Fibroblast of lung (primary cell): ENCODE data around the gene LSM3. TPM values are rescaled to one million over a fixed set of nuclear protein-coding genes. Genes with fewer than 3 reads are reported as not detected.

ENCODE experiments used
- DNase-seq, 2 donors: peaks; one replicate each; pipeline versions ENCODE4 v3.0.0 to v3.0.0-alpha.2; 2010; ENCODE audit warnings: low read depth in 2 of 2
- H2AFZ ChIP-seq: 2 replicates; pipeline ENCODE4 v1.5.1; 2012; ENCODE audit warnings: low read length, control low read depth, inconsistent platforms
- H3K27ac ChIP-seq: 2 replicates; pipeline ENCODE4 v1.5.1; 2011; ENCODE audit warnings: low read length, control low read depth; ENCODE audit not compliant: insufficient read depth
- H3K27me3 ChIP-seq: 2 replicates; pipeline ENCODE4 v1.5.1; 2011; ENCODE audit warnings: mild to moderate bottlenecking, low read length; ENCODE audit not compliant: control insufficient read depth, insufficient read depth
- H3K36me3 ChIP-seq: 2 replicates; pipeline ENCODE4 v1.5.1; 2011; ENCODE audit warnings: low read length; ENCODE audit not compliant: control insufficient read depth, insufficient read depth
- H3K4me1 ChIP-seq: 2 replicates; pipeline ENCODE4 v1.5.1; 2011; ENCODE audit warnings: low read length; ENCODE audit not compliant: control insufficient read depth, insufficient read depth; ENCODE audit errors: extremely low read depth
- H3K4me2 ChIP-seq: 2 replicates; pipeline ENCODE4 v1.5.1; 2011; ENCODE audit warnings: low read length, control low read depth; ENCODE audit not compliant: insufficient read depth; ENCODE audit errors: extremely low read depth
- H3K4me3 ChIP-seq, 4 experiments: fragments of 200-600 bp in 1 of 4; sonication (generic) in 1 of 4; replicated peaks in 1 of 4; 2 replicates each; pipeline ENCODE4 v1.5.1; 2011 to 2016; ENCODE audit warnings: low read length in 4 of 4, low read depth in 3 of 4, mild to moderate bottlenecking in 3 of 4, control low read depth in 2 of 4, inconsistent platforms in 1 of 4, mixed read lengths in 1 of 4; ENCODE audit not compliant: insufficient read depth in 1 of 4; ENCODE audit errors: control extremely low read depth in 1 of 4
- H3K79me2 ChIP-seq: 2 replicates; pipeline ENCODE4 v1.5.1; 2012; ENCODE audit warnings: mild to moderate bottlenecking, low read length, inconsistent platforms; ENCODE audit not compliant: control insufficient read depth, insufficient read depth
- H3K9ac ChIP-seq: 2 replicates; pipeline ENCODE4 v1.5.1; 2011; ENCODE audit warnings: mild to moderate bottlenecking, low read length, control low read depth; ENCODE audit not compliant: insufficient read depth
- H3K9me3 ChIP-seq: 2 replicates; pipeline ENCODE4 v1.5.1; 2012; ENCODE audit warnings: low read depth, low read length; ENCODE audit not compliant: control insufficient read depth, insufficient read depth
- H4K20me1 ChIP-seq: 2 replicates; pipeline ENCODE4 v1.5.1; 2011; ENCODE audit warnings: low read length; ENCODE audit not compliant: control insufficient read depth, insufficient read depth; ENCODE audit errors: extremely low read depth
- EZH2 ChIP-seq: IDR thresholded peaks from 2 replicates; pipeline ENCODE4 v1.5.1; 2012; ENCODE audit warnings: low read length, control low read depth, mild to moderate bottlenecking; ENCODE audit errors: missing control alignments
- polyA plus RNA-seq, 2 donors: library from polyadenylated mRNA; depleted of rRNA in 1 of 2; stranded (reverse) in 1 of 2; unstranded in 1 of 2; fragments of >200 nt; gene quantifications; 2 replicates each; pipeline ENCODE4 v1.2.1, GENCODE V29; 2011 to 2012; ENCODE audit warnings: missing spikeins in 1 of 2
- total RNA-seq: library from RNA; depleted of rRNA; stranded (reverse); fragments of >200 nt; gene quantifications from 2 replicates; pipeline ENCODE4 v1.2.1, GENCODE V29; 2014
- TF ChIP-seq, protein P1 (sequence below), 2 donors: IDR thresholded peaks in 1 of 2; conservative IDR thresholded peaks in 1 of 2; 1 replicate in 1 of 2; 2 replicates in 1 of 2; pipeline ENCODE4 v1.5.1; 2011 to 2012; ENCODE audit warnings: low read length in 2 of 2, control low read depth in 1 of 2, inconsistent platforms in 1 of 2, low read depth in 1 of 2, mild to moderate bottlenecking in 1 of 2

Gene LSM3
- total and polyA plus RNA-seq, 2 donors (not counting 1 experiment from before 2014, with no cell fraction given), result 5.1 to 14.9 TPM

DNA sequence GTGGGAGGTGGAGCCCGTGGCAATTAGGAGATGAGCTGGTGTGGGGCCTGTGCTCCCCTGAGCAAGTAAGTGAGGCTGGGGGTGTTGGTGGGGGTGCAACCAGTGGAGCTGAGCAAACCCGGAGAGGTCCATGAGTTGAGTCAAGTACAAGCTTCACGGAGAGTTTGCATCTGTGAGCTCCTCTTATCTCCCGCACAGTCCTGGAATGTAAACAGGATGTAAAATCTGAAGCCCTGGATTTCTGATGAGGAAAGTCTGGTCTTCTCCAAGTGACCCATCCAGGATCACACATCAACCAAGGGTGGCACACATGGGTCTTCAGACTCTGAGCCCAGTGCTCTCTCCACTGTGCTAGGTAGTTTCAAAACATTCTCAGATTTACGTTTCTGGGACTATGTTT lies 67.8 kb downstream of the LSM3 start:
- H2AFZ ChIP-seq, result no peak overlapping the region
- H3K4me1 ChIP-seq, result no peaks in the 10 kb centered on the region
- H3K27me3 ChIP-seq, result peaks cover 3% of the 10 kb centered on the region
- no peaks in the 10 kb centered on the region for H4K20me1 ChIP-seq
- TF ChIP-seq, protein P1, sequence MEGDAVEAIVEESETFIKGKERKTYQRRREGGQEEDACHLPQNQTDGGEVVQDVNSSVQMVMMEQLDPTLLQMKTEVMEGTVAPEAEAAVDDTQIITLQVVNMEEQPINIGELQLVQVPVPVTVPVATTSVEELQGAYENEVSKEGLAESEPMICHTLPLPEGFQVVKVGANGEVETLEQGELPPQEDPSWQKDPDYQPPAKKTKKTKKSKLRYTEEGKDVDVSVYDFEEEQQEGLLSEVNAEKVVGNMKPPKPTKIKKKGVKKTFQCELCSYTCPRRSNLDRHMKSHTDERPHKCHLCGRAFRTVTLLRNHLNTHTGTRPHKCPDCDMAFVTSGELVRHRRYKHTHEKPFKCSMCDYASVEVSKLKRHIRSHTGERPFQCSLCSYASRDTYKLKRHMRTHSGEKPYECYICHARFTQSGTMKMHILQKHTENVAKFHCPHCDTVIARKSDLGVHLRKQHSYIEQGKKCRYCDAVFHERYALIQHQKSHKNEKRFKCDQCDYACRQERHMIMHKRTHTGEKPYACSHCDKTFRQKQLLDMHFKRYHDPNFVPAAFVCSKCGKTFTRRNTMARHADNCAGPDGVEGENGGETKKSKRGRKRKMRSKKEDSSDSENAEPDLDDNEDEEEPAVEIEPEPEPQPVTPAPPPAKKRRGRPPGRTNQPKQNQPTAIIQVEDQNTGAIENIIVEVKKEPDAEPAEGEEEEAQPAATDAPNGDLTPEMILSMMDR (conservative IDR thresholded peaks at IDR 0.05 in 1 of 2, IDR thresholded peaks at IDR 0.05 in 1 of 2; ENCODE audit: low read depth in 1 of 2, low read length in 2 of 2), result no peak
- TF ChIP-seq EZH2, result no peak
- no peak overlapping the region for H3K4me3 ChIP-seq
- no peak overlapping the region for H3K27ac ChIP-seq
- H3K9me3 ChIP-seq, result no peaks in the 10 kb centered on the region
- H3K79me2 ChIP-seq, result no peaks in the 10 kb centered on the region
- DNase-seq, result peak in 1 of 2 donors; percentile 30
- H3K9ac ChIP-seq, result no peak overlapping the region
- no peak overlapping the region for H3K4me2 ChIP-seq
- H3K36me3 ChIP-seq, result no peaks in the 10 kb centered on the region

GRCh38 chr3:14248477-14248848 lies 69.8 kb downstream of the LSM3 start:
- no peaks in the 10 kb centered on the region for H3K36me3 ChIP-seq
- no peak overlapping the region for H3K4me2 ChIP-seq
- no peak overlapping the region for H3K9ac ChIP-seq
- no peak overlapping the region for H3K4me3 ChIP-seq
- no peak overlapping the region for H3K27ac ChIP-seq
- no peak for DNase-seq
- H3K79me2 ChIP-seq, result no peaks in the 10 kb centered on the region
- TF ChIP-seq EZH2, result no peak
- TF ChIP-seq, protein P1 (conservative IDR thresholded peaks at IDR 0.05 in 1 of 2, IDR thresholded peaks at IDR 0.05 in 1 of 2; ENCODE audit: low read depth in 1 of 2, low read length in 2 of 2), result no peak
- no peaks in the 10 kb centered on the region for H3K4me1 ChIP-seq
- H3K27me3 ChIP-seq, result peaks cover 3% of the 10 kb centered on the region
- no peak overlapping the region for H2AFZ ChIP-seq
- H4K20me1 ChIP-seq, result no peaks in the 10 kb centered on the region
- no peaks in the 10 kb centered on the region for H3K9me3 ChIP-seq

- H3K4me2 ChIP-seq, result no peak overlapping the region
- no peaks in the 10 kb centered on the region for H4K20me1 ChIP-seq
- H3K79me2 ChIP-seq, result no peaks in the 10 kb centered on the region
- no peak for DNase-seq
- H3K36me3 ChIP-seq, result no peaks in the 10 kb centered on the region
- H3K4me3 ChIP-seq, result no peak overlapping the region
- H3K9ac ChIP-seq, result no peak overlapping the region
- H2AFZ ChIP-seq, result no peak overlapping the region
- H3K27me3 ChIP-seq, result peaks cover 3% of the 10 kb centered on the region
- TF ChIP-seq, protein P1 (conservative IDR thresholded peaks at IDR 0.05 in 1 of 2, IDR thresholded peaks at IDR 0.05 in 1 of 2; ENCODE audit: low read depth in 1 of 2, low read length in 2 of 2), result no peak
- TF ChIP-seq EZH2, result no peak
- no peak overlapping the region for H3K27ac ChIP-seq
- H3K9me3 ChIP-seq, result no peaks in the 10 kb centered on the region
- no peaks in the 10 kb centered on the region for H3K4me1 ChIP-seq
Observed at GRCh38 chr3:14248849-14249523, 70.4 kb downstream of the LSM3 start.

Other genes starting within 250 kb of the LSM3 start
- 15.9 and 16.3 TPM in 2 replicates for gene CHCHD4, start 53.9 kb upstream of the LSM3 start, total RNA-seq
- 12.7 and 14.7 TPM in 2 replicates for gene CHCHD4, start 53.9 kb upstream of the LSM3 start, polyA plus RNA-seq
- 87.1 and 114 TPM in 2 replicates for gene TMEM43, start 53.8 kb upstream of the LSM3 start, total RNA-seq
- 116 and 180 TPM in 2 replicates for gene TMEM43, start 53.8 kb upstream of the LSM3 start, polyA plus RNA-seq
- gene XPC, start 216 bp upstream of the LSM3 start, total RNA-seq, result 64.5 and 95.6 TPM in 2 replicates
- gene XPC, start 216 bp upstream of the LSM3 start, polyA plus RNA-seq, result 18.4 and 19.0 TPM in 2 replicates
- gene SLC6A6, start 223.8 kb downstream of the LSM3 start, total RNA-seq, result 8.5 and 8.9 TPM in 2 replicates
- gene SLC6A6, start 223.8 kb downstream of the LSM3 start, polyA plus RNA-seq, result 10.9 and 24.0 TPM in 2 replicates